Astrocyte of the spinal cord (primary cell): ENCODE measurements around the gene KRT24.

Experiments used
- DNase-seq: peaks from one replicate; pipeline ENCODE4 v3.0.0; 2011; ENCODE audit warnings: low read depth, low spot score
- H3K4me3 ChIP-seq: 2 replicates; pipeline ENCODE4 v1.5.1; 2011; ENCODE audit warnings: low read depth, mild to moderate bottlenecking, low read length, moderate library complexity
- in situ Hi-C: cut with HindIII; loops from 2 replicates; pipeline ENCODE4 v1.10.0; 2017; ENCODE audit warnings: low sequenced_read_pairs
- TF ChIP-seq, protein P1 (sequence below): IDR thresholded peaks from 2 replicates; pipeline ENCODE4 v1.5.1; 2012; ENCODE audit warnings: low read depth, mild to moderate bottlenecking, low read length, inconsistent platforms

KRT24 gene

DNA sequence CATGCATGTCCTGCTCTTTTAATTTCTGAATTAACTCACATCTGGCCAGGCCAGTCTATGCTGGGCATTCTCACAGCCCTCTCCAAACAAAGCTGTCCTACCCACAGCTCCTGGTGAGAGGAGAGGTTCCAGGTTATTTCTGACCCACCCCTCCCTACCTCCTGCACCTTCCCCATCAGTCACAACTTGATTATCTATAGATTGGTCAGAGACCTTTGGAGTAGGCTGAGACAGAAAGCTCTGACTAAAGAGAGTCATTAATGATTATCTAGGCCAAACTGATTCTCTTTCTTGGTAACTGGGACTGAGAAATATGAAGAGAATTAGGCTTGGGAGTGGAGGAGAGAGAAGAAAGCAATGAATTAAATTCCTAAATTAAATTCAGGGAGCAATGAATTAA lies 37.2 kb downstream of the KRT24 start:
- no peak for DNase-seq
- in situ Hi-C loops: no loop called here
- TF ChIP-seq, protein P1, sequence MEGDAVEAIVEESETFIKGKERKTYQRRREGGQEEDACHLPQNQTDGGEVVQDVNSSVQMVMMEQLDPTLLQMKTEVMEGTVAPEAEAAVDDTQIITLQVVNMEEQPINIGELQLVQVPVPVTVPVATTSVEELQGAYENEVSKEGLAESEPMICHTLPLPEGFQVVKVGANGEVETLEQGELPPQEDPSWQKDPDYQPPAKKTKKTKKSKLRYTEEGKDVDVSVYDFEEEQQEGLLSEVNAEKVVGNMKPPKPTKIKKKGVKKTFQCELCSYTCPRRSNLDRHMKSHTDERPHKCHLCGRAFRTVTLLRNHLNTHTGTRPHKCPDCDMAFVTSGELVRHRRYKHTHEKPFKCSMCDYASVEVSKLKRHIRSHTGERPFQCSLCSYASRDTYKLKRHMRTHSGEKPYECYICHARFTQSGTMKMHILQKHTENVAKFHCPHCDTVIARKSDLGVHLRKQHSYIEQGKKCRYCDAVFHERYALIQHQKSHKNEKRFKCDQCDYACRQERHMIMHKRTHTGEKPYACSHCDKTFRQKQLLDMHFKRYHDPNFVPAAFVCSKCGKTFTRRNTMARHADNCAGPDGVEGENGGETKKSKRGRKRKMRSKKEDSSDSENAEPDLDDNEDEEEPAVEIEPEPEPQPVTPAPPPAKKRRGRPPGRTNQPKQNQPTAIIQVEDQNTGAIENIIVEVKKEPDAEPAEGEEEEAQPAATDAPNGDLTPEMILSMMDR: no peak
- H3K4me3 ChIP-seq: no peak overlapping the region

- peak within 1 kb of the TSS; percentile 12 for H3K4me3 ChIP-seq
- TF ChIP-seq, protein P1: no peak
- DNase-seq: no peak
- in situ Hi-C loops: no loop called here
These were observed 38.8 kb downstream of the KRT24 start, which contains the start of gene KRT222 for GRCh38 chr17:40664582-40665333. KRT222 (minus strand) TSS chr17:40665177; CDS start chr17:40665099, 78 bp downstream.

DNA sequence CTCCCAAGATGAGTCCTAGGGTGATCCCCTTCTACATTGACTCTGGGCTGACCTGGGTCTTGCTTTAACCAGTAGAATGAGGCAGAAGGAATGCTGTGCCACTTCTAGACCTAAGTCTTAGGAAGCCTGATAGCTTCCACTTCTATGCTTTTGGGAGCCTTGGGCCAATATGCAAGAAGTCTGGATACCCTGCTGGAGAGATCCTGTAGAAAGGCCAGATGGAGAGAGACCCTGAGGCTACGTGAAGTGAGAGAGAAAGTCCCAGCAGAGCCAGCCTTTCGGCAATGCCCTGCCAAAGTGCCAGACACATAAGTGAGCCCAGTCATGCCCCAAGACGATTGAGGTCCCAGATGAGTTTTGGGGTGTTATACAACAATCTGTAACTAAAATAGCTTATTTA lies 40.3 kb downstream of the KRT24 start:
- TF ChIP-seq, protein P1: no peak
- DNase-seq: no peak
- no peak overlapping the region for H3K4me3 ChIP-seq
- in situ Hi-C loops: no loop called here

GRCh38 chr17:40659911-40660310 lies 43.6 kb downstream of the KRT24 start:
- in situ Hi-C loops: no loop called here
- DNase-seq: no peak
- TF ChIP-seq, protein P1: no peak
- no peak overlapping the region for H3K4me3 ChIP-seq

- DNase-seq: no peak
- in situ Hi-C loops: no loop called here
- no peak overlapping the region for H3K4me3 ChIP-seq
- TF ChIP-seq, protein P1: no peak
These were observed 45.2 kb downstream of the KRT24 start for GRCh38 chr17:40658396-40658795.

- in situ Hi-C loops: no loop called here
- no peak overlapping the region for H3K4me3 ChIP-seq
- DNase-seq: no peak
- TF ChIP-seq, protein P1: no peak
These were observed 51.6 kb downstream of the KRT24 start for GRCh38 chr17:40651939-40652338.
